Myometrial cell (primary cell): ENCODE measurements around the gene HNRNPAB. TPM values are rescaled to one million over a fixed set of nuclear protein-coding genes. Genes with fewer than 3 reads are reported as not detected.

Experiments used
- total RNA-seq: library from RNA; depleted of rRNA; stranded (reverse); fragments of >200 nt; gene quantifications from 2 replicates; pipeline ENCODE4 v1.2.3, GENCODE V29; 2015

The HNRNPAB gene
- 99.1 and 102 TPM in 2 replicates for total RNA-seq

DNA sequence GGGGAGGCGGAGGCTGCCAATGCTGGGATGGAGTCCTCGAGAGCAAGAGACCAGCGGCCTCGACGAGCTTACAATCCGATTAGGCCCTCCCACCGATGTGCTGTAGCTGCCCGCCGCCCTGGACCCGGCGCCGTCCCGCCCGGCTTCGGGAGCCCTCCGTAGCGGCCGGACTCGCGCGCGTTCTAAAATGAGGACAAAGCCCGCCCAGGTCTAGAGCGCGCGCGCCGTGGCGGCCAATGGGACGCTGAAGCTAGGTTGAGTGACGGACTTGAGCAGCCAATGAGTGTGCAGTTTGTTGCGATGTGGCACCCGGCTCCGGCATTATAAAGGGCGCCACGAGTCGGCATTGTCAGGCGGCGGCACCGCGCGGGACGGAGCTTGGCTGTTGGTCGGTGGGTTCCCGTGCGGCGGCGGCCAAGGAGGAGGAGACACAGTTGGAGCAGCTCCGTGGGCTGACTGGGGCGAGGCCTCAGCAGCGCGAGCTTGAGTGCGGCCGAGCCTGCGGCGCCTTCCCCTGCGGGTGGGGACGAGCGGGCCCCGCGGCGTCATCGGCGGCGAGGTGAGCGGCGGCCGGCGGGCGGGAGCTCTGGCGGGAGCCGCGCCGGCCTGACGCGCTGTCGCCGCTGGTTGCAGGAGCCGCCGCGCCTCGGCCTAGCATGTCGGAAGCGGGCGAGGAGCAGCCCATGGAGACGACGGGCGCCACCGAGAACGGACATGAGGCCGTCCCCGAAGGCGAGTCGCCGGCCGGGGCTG lies at the start of gene HNRNPAB:
TSS of gene HNRNPAB (plus strand) at position 352 of the 753 bp plus-strand sequence. CDS start at position 657, 305 bp downstream.

DNA sequence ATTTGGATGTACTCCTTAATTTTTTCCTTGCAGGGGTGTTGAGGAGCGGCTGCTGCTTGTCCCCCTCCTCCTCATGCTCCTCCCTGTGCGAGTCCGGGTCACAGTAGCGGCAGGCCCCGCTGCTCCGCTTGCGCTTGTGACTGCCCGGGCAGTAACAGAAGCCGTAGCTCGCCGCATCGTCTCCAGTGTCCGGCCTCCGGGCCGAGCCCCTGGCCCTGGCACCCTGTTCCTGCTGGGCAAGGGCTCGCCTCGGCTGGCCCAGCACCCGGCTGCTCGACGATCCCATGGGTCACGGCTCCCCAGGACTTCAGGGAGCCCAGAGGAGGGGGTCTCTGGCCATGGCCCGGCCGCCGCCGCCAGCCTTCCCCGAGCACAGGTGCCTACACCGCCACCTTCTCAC lies 17.3 kb upstream of the HNRNPAB start, which contains the start of gene GMCL2:
TSS of gene GMCL2 (minus strand) at position 358 of the 400 bp plus-strand sequence. CDS start at position 286, 72 bp downstream.

DNA sequence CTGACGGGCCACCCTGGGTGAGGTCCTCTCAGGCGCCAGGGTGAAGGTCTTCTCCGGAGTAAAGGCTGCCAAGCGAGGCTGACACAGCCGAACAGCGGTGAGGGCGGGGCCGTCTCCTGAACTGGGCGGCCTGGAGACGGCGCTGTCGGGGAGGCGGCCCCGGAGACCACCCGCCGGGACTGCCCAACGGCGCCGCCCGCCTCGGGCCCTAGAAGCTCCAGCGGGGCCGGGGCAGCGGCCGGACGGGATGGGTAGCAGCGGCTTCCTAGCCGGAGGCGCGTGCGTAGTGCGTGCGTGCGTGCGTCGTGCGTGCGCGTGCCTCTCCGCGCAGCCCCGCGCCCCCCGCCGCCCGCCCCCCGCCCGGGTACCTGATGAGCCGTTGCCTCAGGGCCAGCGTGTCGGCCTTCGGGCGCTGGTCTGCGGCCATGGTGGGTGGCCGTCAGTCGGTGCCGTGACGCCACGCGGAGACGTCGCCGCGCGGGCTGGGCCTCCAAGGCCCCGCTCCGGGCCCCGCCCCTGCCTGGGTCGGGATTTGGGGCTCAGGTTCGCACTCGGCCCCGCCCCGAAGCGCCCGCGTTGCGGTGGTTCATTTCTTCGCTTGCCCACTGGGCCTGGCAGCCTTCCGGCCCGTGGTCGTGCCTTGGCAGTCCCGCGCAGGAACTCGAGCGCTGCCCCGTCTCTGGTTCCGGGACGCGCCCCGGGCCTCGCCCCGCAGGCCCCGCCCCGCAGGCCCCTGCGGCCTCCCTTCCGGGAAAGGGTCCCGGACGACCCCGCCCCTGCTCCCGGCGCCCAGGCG lies 28.0 kb downstream of the HNRNPAB start, which contains the start of gene PHYKPL:
TSS of gene PHYKPL (minus strand) at position 679 of the 796 bp plus-strand sequence. CDS start at position 427, 252 bp downstream.

Other genes starting within 250 kb of the HNRNPAB start
- not detected in 2 replicates for gene PROP1, start 208.3 kb upstream of the HNRNPAB start, total RNA-seq
- 0.29 and 0.89 TPM in 2 replicates for gene N4BP3, start 91.0 kb upstream of the HNRNPAB start, total RNA-seq
- gene RMND5B, start 73.5 kb upstream of the HNRNPAB start, total RNA-seq = 12.1 and 24.8 TPM in 2 replicates
- 579 and 610 TPM in 2 replicates for gene NHP2, start 50.6 kb upstream of the HNRNPAB start, total RNA-seq
- not detected in 2 replicates for gene GMCL2, start 17.2 kb upstream of the HNRNPAB start, total RNA-seq
- gene PHYKPL, start 28.3 kb downstream of the HNRNPAB start, total RNA-seq = 22.2 and 33.7 TPM in 2 replicates